ENCODE results near the gene CDT1.

GRCh38 chr16:88813269-88814143 lies 9.9 kb downstream of the CDT1 start:
- TF ChIP-seq, protein P1, sequence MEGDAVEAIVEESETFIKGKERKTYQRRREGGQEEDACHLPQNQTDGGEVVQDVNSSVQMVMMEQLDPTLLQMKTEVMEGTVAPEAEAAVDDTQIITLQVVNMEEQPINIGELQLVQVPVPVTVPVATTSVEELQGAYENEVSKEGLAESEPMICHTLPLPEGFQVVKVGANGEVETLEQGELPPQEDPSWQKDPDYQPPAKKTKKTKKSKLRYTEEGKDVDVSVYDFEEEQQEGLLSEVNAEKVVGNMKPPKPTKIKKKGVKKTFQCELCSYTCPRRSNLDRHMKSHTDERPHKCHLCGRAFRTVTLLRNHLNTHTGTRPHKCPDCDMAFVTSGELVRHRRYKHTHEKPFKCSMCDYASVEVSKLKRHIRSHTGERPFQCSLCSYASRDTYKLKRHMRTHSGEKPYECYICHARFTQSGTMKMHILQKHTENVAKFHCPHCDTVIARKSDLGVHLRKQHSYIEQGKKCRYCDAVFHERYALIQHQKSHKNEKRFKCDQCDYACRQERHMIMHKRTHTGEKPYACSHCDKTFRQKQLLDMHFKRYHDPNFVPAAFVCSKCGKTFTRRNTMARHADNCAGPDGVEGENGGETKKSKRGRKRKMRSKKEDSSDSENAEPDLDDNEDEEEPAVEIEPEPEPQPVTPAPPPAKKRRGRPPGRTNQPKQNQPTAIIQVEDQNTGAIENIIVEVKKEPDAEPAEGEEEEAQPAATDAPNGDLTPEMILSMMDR (conservative IDR thresholded peaks at IDR 0.05; ENCODE audit: low read depth, low read length): no peak
- TF ChIP-seq EZH2 (IDR thresholded peaks at IDR 0.05; ENCODE audit: low read length, unreplicated experiment) (no peak), EZH2phosphoT487 (IDR thresholded peaks at IDR 0.05; ENCODE audit: borderline replicate concordance, low read length) (no peak)

Data from PC-3 (cell line).